ENCODE results near the gene ATR. TPM values are rescaled to one million over a fixed set of nuclear protein-coding genes. Genes with fewer than 3 reads are reported as not detected.

ATR gene
- total RNA-seq, 1 experiment from 2014 or later: 15.8 TPM

DNA sequence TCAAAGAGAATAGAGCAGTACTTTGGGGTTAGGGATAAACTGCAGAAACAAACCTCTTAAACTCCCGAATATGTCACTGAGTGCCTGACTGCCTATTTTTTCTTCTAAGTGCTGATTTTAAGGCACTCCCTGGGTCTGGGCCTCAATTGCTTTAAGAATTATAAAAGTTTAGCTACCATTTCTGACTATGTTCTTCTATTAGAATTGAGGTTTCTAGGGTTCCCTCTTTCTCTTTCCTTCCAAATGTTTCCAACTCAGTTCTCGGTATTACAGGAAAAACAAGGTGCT, 46.6 kb upstream of the ATR start:
- no peaks in the 10 kb centered on the region for H3K79me2 ChIP-seq (ENCODE audit: insufficient read depth, low read length)
- no peak overlapping the region for H4K5ac ChIP-seq (ENCODE audit: insufficient read length, low read depth, low read length)
- H3K4me1 ChIP-seq (ENCODE audit: insufficient read depth, low read length): no peaks in the 10 kb centered on the region
- no peak overlapping the region for H3K18ac ChIP-seq (ENCODE audit: insufficient read length, low read depth, low read length)
- no peak overlapping the region for H2AFZ ChIP-seq (ENCODE audit: low read length)
- no peak overlapping the region for H4K91ac ChIP-seq (ENCODE audit: insufficient read length, low read depth, low read length)
- H3K4ac ChIP-seq (ENCODE audit: low read depth, low read length): no peak overlapping the region
- no peaks in the 10 kb centered on the region for H3K23me2 ChIP-seq (ENCODE audit: insufficient read length, low read depth, low read length, poor library complexity, severe bottlenecking)
- Mint-ChIP-seq H3K4me1 (peaks cover 5% of the 10 kb centered on the region in 2 experiments), H3K27me3 (ENCODE audit: low read depth) (no peaks in the 10 kb centered on the region), H3K27ac (peak overlapping the region in 1 of 3 experiments; percentile 34; a peak in 2 of 7 replicates), H3K4me3 (no peak overlapping the region), H3K36me3 (ENCODE audit: insufficient read depth in 1 of 3, low read depth in 3 of 3) (no peaks in the 10 kb centered on the region), H3K9me3 (no peaks in the 10 kb centered on the region)
- H3K79me1 ChIP-seq (ENCODE audit: insufficient read depth, low read depth, low read length, poor library complexity, severe bottlenecking): no peaks in the 10 kb centered on the region
- no peak overlapping the region for H2BK12ac ChIP-seq (ENCODE audit: insufficient read length, low read depth, low read length)
- H2BK120ac ChIP-seq (ENCODE audit: low read depth, low read length, poor library complexity, severe bottlenecking): no peak overlapping the region
- WGBS (ENCODE audit: extremely low coverage, insufficient read length, low lambda C conversion rate): no CpG with 5 or more reads among the region's 2 CpGs
- H3K9ac ChIP-seq (ENCODE audit: extremely low read depth, insufficient read length, low read length): no peak overlapping the region
- H3K4me2 ChIP-seq (ENCODE audit: insufficient read depth, insufficient read length, low read length): no peak overlapping the region
- H3K23ac ChIP-seq (ENCODE audit: insufficient read length, low read depth, low read length): no peak overlapping the region
- no peak overlapping the region for H3K27ac ChIP-seq (ENCODE audit: insufficient read length, low read depth, low read length)
- no peak overlapping the region for H2BK20ac ChIP-seq (ENCODE audit: low read depth, low read length, poor library complexity, severe bottlenecking)
- TF ChIP-seq, protein P1, sequence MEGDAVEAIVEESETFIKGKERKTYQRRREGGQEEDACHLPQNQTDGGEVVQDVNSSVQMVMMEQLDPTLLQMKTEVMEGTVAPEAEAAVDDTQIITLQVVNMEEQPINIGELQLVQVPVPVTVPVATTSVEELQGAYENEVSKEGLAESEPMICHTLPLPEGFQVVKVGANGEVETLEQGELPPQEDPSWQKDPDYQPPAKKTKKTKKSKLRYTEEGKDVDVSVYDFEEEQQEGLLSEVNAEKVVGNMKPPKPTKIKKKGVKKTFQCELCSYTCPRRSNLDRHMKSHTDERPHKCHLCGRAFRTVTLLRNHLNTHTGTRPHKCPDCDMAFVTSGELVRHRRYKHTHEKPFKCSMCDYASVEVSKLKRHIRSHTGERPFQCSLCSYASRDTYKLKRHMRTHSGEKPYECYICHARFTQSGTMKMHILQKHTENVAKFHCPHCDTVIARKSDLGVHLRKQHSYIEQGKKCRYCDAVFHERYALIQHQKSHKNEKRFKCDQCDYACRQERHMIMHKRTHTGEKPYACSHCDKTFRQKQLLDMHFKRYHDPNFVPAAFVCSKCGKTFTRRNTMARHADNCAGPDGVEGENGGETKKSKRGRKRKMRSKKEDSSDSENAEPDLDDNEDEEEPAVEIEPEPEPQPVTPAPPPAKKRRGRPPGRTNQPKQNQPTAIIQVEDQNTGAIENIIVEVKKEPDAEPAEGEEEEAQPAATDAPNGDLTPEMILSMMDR (conservative IDR thresholded peaks at IDR 0.05): no peak
- no peak overlapping the region for H3T11ph ChIP-seq (ENCODE audit: low read length)
- no peaks in the 10 kb centered on the region for H3K9me3 ChIP-seq (ENCODE audit: control insufficient read depth, low read depth, low read length)
- no peak overlapping the region for H2BK15ac ChIP-seq (ENCODE audit: low read depth, low read length)
- no peaks in the 10 kb centered on the region for H3K27me3 ChIP-seq (ENCODE audit: insufficient read depth, low read length)
- no peak overlapping the region for H2AK5ac ChIP-seq (ENCODE audit: insufficient read length, low read length)
- H4K8ac ChIP-seq (replicated peaks; ENCODE audit: insufficient read length, low read depth, low read length): no peak overlapping the region
- DNase-seq: no peak
- H3K56ac ChIP-seq (ENCODE audit: insufficient read length, low read depth, low read length): no peak overlapping the region
- H4K20me1 ChIP-seq (ENCODE audit: control insufficient read depth, insufficient read depth, insufficient read length): no peaks in the 10 kb centered on the region
- H2BK5ac ChIP-seq (ENCODE audit: insufficient read length, low read length): no peak overlapping the region
- no peak overlapping the region for H3K14ac ChIP-seq (ENCODE audit: insufficient read depth, low read length)

All from H9 (cell line).